ENCODE results near the gene TSEN34. TPM values are rescaled to one million over a fixed set of nuclear protein-coding genes. Genes with fewer than 3 reads are reported as not detected.
A peak's percentile ranks its signal among the peaks of the same experiment; 100 is the strongest.

TSEN34 gene
- total RNA-seq, 1 experiment from 2014 or later, result 64.7 TPM

GRCh38 chr19:54189145-54189734, 1.9 kb upstream of the TSEN34 start, which contains the start of gene MBOAT7:
Gene MBOAT7, minus strand, starts transcription at chr19:54189580. Its CDS starts 1,072 bp downstream, at chr19:54188508.
- H3K27ac ChIP-seq (ENCODE audit: low read depth, low read length, poor library complexity, severe bottlenecking), result peak within 1 kb of the TSS; percentile 98
- intact Hi-C loops (cut with micrococcal nuclease; ENCODE audit: unreplicated experiment), result loop anchor here (2.0 kb wide), 1 partner anchor 28 kb away; no protein-coding TSS in a partner anchor
- no TSS peak for BruUV-seq (replicated peaks)
- POLR2A ChIA-PET (ENCODE audit: low non-redundant PET), result interaction anchor here (0.5 to 0.9 kb wide), 5 partner anchors 11 to 299 kb away, joined by 4 to 6 read pairs (median 6); partner anchors contain the start of gene RPS9
- peaks cover 12% of the 10 kb centered on the region for H3K36me3 ChIP-seq (ENCODE audit: insufficient read depth, low read length, poor library complexity, severe bottlenecking)
- CTCF ChIA-PET, result interaction anchor here (0.5 to 0.6 kb wide), 2 partner anchors 486 to 891 kb away, joined by 4 to 6 read pairs; no protein-coding TSS in a partner anchor
- H3K4me3 ChIP-seq (ENCODE audit: low read depth, low read length, poor library complexity, severe bottlenecking), result peak within 1 kb of the TSS; percentile 91
- H3K4me1 ChIP-seq (ENCODE audit: insufficient read depth, low read length, poor library complexity, severe bottlenecking), result peaks cover 17% of the 10 kb centered on the region
- TF ChIP-seq EZH2 (IDR thresholded peaks at IDR 0.05; ENCODE audit: borderline replicate concordance, low read depth, low read length, poor library complexity, severe bottlenecking) (no peak), CTCF (conservative IDR thresholded peaks at IDR 0.05; ENCODE audit: low read depth, low read length) (0 out of 2 replicates have a peak, but pooled peaks have one; percentile 21)
- no peaks in the 10 kb centered on the region for H3K27me3 ChIP-seq (replicated peaks; ENCODE audit: insufficient read depth, low read depth, low read length, poor library complexity)
- no peaks in the 10 kb centered on the region for H3K9me3 ChIP-seq (ENCODE audit: low read depth, low read length, poor library complexity, severe bottlenecking)
- no peak for DNase-seq (ENCODE audit: low spot score)

GRCh38 chr19:54189735-54190502, 1.2 kb upstream of the TSEN34 start:
- peaks cover 16% of the 10 kb centered on the region for H3K36me3 ChIP-seq (ENCODE audit: insufficient read depth, low read length, poor library complexity, severe bottlenecking)
- no peaks in the 10 kb centered on the region for H3K9me3 ChIP-seq (ENCODE audit: low read depth, low read length, poor library complexity, severe bottlenecking)
- intact Hi-C loops (cut with micrococcal nuclease; ENCODE audit: unreplicated experiment), result loop anchor here (2.0 kb wide), 1 partner anchor 29 kb away; no protein-coding TSS in a partner anchor
- ChIA-PET POLR2A (ENCODE audit: low non-redundant PET) (interaction anchor here (0.5 to 1.0 kb wide), 7 partner anchors 10 to 300 kb away, joined by 3 to 6 read pairs (median 5); partner anchors contain the start of gene RPS9), CTCF (interaction anchor here (0.5 to 0.6 kb wide), 2 partner anchors 485 to 890 kb away, joined by 4 to 6 read pairs; no protein-coding TSS in a partner anchor)
- BruUV-seq (replicated peaks), result no TSS peak
- H3K4me3 ChIP-seq (ENCODE audit: low read depth, low read length, poor library complexity, severe bottlenecking), result peak overlapping the region; percentile 91
- TF ChIP-seq EZH2 (IDR thresholded peaks at IDR 0.05; ENCODE audit: borderline replicate concordance, low read depth, low read length, poor library complexity, severe bottlenecking) (no peak), CTCF (conservative IDR thresholded peaks at IDR 0.05; ENCODE audit: low read depth, low read length) (no peak)
- peak; percentile 100 for DNase-seq (ENCODE audit: low spot score)
- no peaks in the 10 kb centered on the region for H3K27me3 ChIP-seq (replicated peaks; ENCODE audit: insufficient read depth, low read depth, low read length, poor library complexity)
- peaks cover 17% of the 10 kb centered on the region for H3K4me1 ChIP-seq (ENCODE audit: insufficient read depth, low read length, poor library complexity, severe bottlenecking)
- peak overlapping the region; percentile 98 for H3K27ac ChIP-seq (ENCODE audit: low read depth, low read length, poor library complexity, severe bottlenecking)

- Histone ChIP-seq H3K36me3 (ENCODE audit: insufficient read depth, low read length, poor library complexity, severe bottlenecking) (peaks cover 21% of the 10 kb centered on the region), H3K27ac (ENCODE audit: low read depth, low read length, poor library complexity, severe bottlenecking) (peak overlapping the region; percentile 98), H3K4me1 (ENCODE audit: insufficient read depth, low read length, poor library complexity, severe bottlenecking) (peaks cover 17% of the 10 kb centered on the region), H3K27me3 (replicated peaks; ENCODE audit: insufficient read depth, low read depth, low read length, poor library complexity) (no peaks in the 10 kb centered on the region), H3K4me3 (ENCODE audit: low read depth, low read length, poor library complexity, severe bottlenecking) (peak overlapping the region; percentile 91), H3K9me3 (ENCODE audit: low read depth, low read length, poor library complexity, severe bottlenecking) (no peaks in the 10 kb centered on the region)
- intact Hi-C loops (cut with micrococcal nuclease; ENCODE audit: unreplicated experiment), result no loop called here
- no TSS peak for BruUV-seq (replicated peaks)
- CTCF ChIA-PET, result no interaction called here
- TF ChIP-seq EZH2 (IDR thresholded peaks at IDR 0.05; ENCODE audit: borderline replicate concordance, low read depth, low read length, poor library complexity, severe bottlenecking) (no peak), CTCF (conservative IDR thresholded peaks at IDR 0.05; ENCODE audit: low read depth, low read length) (no peak)
- POLR2A ChIA-PET (ENCODE audit: low non-redundant PET), result interaction anchor here (1.0 kb wide), 2 partner anchors 10 to 12 kb away, joined by 3 to 5 read pairs; partner anchors contain the start of gene RPS9
- DNase-seq (ENCODE audit: low spot score), result peak; percentile 100
Observed at GRCh38 chr19:54190503-54191010, 551 bp upstream of the TSEN34 start.
